ENCODE data around the gene SEC24C. TPM values are rescaled to one million over a fixed set of nuclear protein-coding genes. Genes with fewer than 3 reads are reported as not detected.
"Not testable (repeated sequence)": the region's sequence is repeated elsewhere in the genome, so short reads cannot be mapped to it uniquely, and the experiment has no call there.

SEC24C gene
- total RNA-seq, 2 experiments from 2014 or later, result 87.5 to 88.7 TPM

DNA sequence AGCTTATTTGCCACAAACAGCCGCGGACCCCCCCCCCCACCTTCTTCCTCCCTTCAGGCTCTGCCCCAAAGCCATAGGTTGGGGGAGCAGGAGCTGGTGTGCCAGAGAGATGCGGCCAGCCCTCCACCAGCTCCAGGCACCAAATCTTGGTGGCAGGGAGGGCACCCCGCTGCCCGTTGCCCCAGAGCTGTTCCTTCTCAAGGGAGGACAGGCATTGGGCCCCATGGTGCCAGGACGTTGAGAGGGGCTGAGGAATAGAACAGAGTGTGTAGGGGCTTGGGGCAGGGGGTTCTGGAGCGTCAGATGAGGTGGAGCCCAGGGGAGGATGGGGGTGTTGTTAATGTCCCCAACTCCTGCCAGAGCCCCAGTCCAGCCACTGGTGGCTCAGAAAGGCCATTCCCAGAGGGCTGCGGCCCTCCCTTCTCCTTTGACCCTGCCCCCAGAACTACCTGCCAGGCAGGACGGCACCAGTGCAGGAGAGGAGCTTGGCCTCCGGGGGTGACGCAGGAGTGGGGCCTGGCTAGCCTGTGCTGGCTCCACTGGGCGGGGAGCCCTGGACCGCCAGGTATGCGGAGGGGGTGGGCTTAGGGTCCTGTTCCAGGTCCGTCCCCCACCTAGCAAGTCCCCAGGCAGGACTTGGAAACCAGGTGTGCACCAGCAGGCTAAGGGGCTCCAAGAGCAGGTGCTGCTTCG is 10.0 kb upstream of the SEC24C start:
- Mint-ChIP-seq H3K27ac (no peak overlapping the region), H3K36me3 (ENCODE audit: low read depth) (peaks cover 8% of the 10 kb centered on the region), H3K9me3 (no peaks in the 10 kb centered on the region), H3K4me3 (no peak overlapping the region), H3K4me1 (ENCODE audit: low read depth) (peaks cover 11% of the 10 kb centered on the region), H3K27me3 (no peaks in the 10 kb centered on the region)
- ATAC-seq (no peak), DNase-seq (no peak)
- ChIA-PET CTCF (interaction anchor here (1.0 kb wide), 1 partner anchor 10 kb away, joined by 3 read pairs; the partner anchor contains the start of gene SEC24C), POLR2A (interaction anchor here (0.6 to 1.7 kb wide), 2 partner anchors 10 to 354 kb away, joined by 3 to 5 read pairs; partner anchors contain the start of gene SEC24C)
- TF ChIP-seq, protein P1, sequence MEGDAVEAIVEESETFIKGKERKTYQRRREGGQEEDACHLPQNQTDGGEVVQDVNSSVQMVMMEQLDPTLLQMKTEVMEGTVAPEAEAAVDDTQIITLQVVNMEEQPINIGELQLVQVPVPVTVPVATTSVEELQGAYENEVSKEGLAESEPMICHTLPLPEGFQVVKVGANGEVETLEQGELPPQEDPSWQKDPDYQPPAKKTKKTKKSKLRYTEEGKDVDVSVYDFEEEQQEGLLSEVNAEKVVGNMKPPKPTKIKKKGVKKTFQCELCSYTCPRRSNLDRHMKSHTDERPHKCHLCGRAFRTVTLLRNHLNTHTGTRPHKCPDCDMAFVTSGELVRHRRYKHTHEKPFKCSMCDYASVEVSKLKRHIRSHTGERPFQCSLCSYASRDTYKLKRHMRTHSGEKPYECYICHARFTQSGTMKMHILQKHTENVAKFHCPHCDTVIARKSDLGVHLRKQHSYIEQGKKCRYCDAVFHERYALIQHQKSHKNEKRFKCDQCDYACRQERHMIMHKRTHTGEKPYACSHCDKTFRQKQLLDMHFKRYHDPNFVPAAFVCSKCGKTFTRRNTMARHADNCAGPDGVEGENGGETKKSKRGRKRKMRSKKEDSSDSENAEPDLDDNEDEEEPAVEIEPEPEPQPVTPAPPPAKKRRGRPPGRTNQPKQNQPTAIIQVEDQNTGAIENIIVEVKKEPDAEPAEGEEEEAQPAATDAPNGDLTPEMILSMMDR (IDR thresholded peaks at IDR 0.05), result no peak
- intact Hi-C loops (cut with micrococcal nuclease), result no loop called here

DNA sequence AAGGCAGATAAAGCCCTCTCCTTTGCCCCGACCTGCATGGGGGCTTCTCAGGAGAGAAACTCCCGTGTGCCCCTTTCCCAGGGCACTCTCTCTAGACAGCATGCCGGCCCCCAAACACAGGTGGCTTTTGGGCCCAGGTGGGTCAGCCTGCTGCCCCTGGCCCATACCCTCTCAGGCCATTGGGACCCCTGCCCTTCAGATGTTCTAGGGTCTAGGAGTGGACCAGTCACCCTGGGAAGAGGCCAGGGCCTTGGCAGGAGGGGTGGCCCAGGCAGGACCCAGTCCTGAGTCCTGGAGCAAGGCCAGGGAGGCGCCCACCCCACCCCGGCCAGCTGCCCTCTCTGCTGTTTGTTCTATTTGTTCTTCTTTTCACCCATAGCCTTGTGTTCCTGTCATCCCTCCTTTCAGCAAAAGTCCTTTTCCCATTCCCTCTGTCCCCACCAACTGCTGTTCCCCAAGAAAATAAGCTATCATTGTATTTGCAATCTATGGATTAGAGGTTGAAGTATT is 9.3 kb upstream of the SEC24C start:
- ATAC-seq, result no peak
- Mint-ChIP-seq H3K4me3 (no peak overlapping the region), H3K27me3 (no peaks in the 10 kb centered on the region), H3K27ac (no peak overlapping the region), H3K36me3 (ENCODE audit: low read depth) (peaks cover 5% of the 10 kb centered on the region), H3K4me1 (ENCODE audit: low read depth) (peaks cover 7% of the 10 kb centered on the region), H3K9me3 (no peaks in the 10 kb centered on the region)
- intact Hi-C loops (cut with micrococcal nuclease), result no loop called here
- no peak for DNase-seq
- TF ChIP-seq, protein P1 (IDR thresholded peaks at IDR 0.05), result no peak
- POLR2A ChIA-PET, result interaction anchor here (1.7 kb wide), 1 partner anchor 9 kb away, joined by 5 read pairs; the partner anchor contains the start of gene SEC24C
- CTCF ChIA-PET, result interaction anchor here (0.8 kb wide), 1 partner anchor 347 kb away, joined by 3 read pairs; no protein-coding TSS in a partner anchor

- Mint-ChIP-seq H3K36me3 (ENCODE audit: low read depth) (peaks cover 12% of the 10 kb centered on the region), H3K4me1 (ENCODE audit: low read depth) (peaks cover 24% of the 10 kb centered on the region)
- CTCF ChIA-PET, H3K27me3 Mint-ChIP-seq, H3K4me3 Mint-ChIP-seq, H3K27ac Mint-ChIP-seq, H3K9me3 Mint-ChIP-seq, ATAC-seq, DNase-seq: not testable (repeated sequence)
- POLR2A ChIA-PET, result interaction anchor here (1.2 kb wide), 1 partner anchor 19 kb away, joined by 4 read pairs; no protein-coding TSS in a partner anchor
- intact Hi-C loops (cut with micrococcal nuclease), result loop anchor here (5.0 kb wide), 1 partner anchor 42 kb away; the partner anchor contains the start of gene CHCHD1
Observed at GRCh38 chr10:73740501-73741254, 3.5 kb upstream of the SEC24C start.

DNA sequence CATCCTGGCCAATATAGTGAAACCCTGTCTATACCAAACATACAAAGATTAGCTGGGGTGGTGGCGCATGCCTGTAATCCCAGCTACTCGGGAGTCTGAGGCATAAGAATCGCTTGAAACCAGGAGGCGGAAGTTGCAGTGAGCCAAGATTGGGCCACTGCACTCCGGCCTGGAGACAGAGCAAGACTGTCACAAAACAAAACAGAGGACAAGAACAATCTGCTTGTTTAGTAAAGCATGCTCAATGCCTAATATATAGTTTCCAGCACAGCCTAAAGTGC is 1.8 kb upstream of the SEC24C start:
- TF ChIP-seq, protein P1 (IDR thresholded peaks at IDR 0.05), result no peak
- intact Hi-C loops (cut with micrococcal nuclease), result loop anchor here (5.0 kb wide), 1 partner anchor 40 kb away; the partner anchor contains the start of gene CHCHD1
- peak overlapping the region; percentile 97 for H3K4me3 Mint-ChIP-seq
- H3K9me3 Mint-ChIP-seq, result no peaks in the 10 kb centered on the region
- ChIA-PET POLR2A (interaction anchor here (1.1 to 3.5 kb wide), 4 partner anchors 11 to 67 kb away, joined by 3 to 24 read pairs (median 11); a partner anchor contains a TSS), CTCF (interaction anchor here (2.1 kb wide), 1 partner anchor 12 kb away, joined by 8 read pairs; no protein-coding TSS in a partner anchor)
- peaks cover 20% of the 10 kb centered on the region for H3K36me3 Mint-ChIP-seq (ENCODE audit: low read depth)
- no peaks in the 10 kb centered on the region for H3K27me3 Mint-ChIP-seq
- DNase-seq (no peak), ATAC-seq (no peak)
- peaks cover 33% of the 10 kb centered on the region for H3K4me1 Mint-ChIP-seq (ENCODE audit: low read depth)
- peak overlapping the region; percentile 100 for H3K27ac Mint-ChIP-seq

DNA sequence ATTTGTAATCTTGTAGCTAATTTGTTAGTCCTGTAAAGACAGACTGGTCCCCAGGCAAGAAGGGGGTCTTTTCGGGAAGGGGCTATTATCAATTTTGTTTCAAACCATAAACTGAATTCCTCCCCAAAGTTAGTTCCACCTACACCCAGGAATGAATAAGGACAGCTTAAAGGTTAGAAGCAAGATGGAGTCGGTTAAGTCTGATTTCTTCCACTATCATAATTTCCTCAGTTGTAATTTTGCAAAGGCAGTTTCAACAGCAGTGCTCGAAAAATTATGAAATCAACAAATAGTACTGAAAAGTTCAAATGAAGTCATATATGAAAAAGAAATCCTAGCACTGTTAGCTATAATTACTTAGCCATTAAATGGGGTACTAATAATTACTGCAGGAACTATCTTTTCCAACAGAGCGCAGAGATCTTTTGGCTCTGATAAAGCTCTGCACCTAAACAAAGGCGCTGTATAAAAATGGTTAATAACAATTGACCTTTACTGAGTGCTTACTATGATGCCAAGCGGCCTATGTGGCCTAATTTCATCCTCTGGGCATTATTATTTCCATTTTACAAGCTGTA is 756 bp upstream of the SEC24C start:
- intact Hi-C loops (cut with micrococcal nuclease), result loop anchor here (5.0 kb wide), 1 partner anchor 39 kb away; the partner anchor contains the start of gene CHCHD1
- Mint-ChIP-seq H3K4me1 (ENCODE audit: low read depth) (peaks cover 33% of the 10 kb centered on the region), H3K27me3 (no peaks in the 10 kb centered on the region), H3K36me3 (ENCODE audit: low read depth) (peaks cover 20% of the 10 kb centered on the region), H3K4me3 (peak overlapping the region; percentile 97), H3K9me3 (no peaks in the 10 kb centered on the region), H3K27ac (peak overlapping the region; percentile 100)
- no peak for DNase-seq
- ChIA-PET POLR2A (interaction anchor here (0.6 to 3.5 kb wide), 11 partner anchors 9 to 329 kb away, joined by 3 to 24 read pairs (median 4); partner anchors contain the start of genes ANXA7 and PPP3CB), CTCF (interaction anchor here (1.1 to 2.4 kb wide), 4 partner anchors 13 to 37 kb away, joined by 4 to 9 read pairs (median 7); a partner anchor contains a TSS)
- no peak for ATAC-seq
- TF ChIP-seq, protein P1 (IDR thresholded peaks at IDR 0.05), result no peak
